GM13976 (cell line): ENCODE measurements around the gene LOXL3.

Experiments used
- DNase-seq: peaks from one replicate; pipeline ENCODE4 v3.0.0; 2012; ENCODE audit warnings: low spot score
- in situ Hi-C: fragments of 300-500 bp; cut with MboI; formaldehyde crosslinking; loops from one replicate; pipeline ENCODE4 v1.12.0; 2022; ENCODE audit warnings: low sequenced_read_pairs, mixed read lengths, inconsistent platforms; ENCODE audit not compliant: unreplicated experiment
- TF ChIP-seq, protein P1 (sequence below): IDR thresholded peaks from 2 replicates; pipeline ENCODE4 v1.5.1; 2012; ENCODE audit warnings: borderline replicate concordance, mild to moderate bottlenecking; ENCODE audit not compliant: insufficient read depth; ENCODE audit errors: extremely low read depth, missing control alignments, control extremely low read depth

The LOXL3 gene

DNA sequence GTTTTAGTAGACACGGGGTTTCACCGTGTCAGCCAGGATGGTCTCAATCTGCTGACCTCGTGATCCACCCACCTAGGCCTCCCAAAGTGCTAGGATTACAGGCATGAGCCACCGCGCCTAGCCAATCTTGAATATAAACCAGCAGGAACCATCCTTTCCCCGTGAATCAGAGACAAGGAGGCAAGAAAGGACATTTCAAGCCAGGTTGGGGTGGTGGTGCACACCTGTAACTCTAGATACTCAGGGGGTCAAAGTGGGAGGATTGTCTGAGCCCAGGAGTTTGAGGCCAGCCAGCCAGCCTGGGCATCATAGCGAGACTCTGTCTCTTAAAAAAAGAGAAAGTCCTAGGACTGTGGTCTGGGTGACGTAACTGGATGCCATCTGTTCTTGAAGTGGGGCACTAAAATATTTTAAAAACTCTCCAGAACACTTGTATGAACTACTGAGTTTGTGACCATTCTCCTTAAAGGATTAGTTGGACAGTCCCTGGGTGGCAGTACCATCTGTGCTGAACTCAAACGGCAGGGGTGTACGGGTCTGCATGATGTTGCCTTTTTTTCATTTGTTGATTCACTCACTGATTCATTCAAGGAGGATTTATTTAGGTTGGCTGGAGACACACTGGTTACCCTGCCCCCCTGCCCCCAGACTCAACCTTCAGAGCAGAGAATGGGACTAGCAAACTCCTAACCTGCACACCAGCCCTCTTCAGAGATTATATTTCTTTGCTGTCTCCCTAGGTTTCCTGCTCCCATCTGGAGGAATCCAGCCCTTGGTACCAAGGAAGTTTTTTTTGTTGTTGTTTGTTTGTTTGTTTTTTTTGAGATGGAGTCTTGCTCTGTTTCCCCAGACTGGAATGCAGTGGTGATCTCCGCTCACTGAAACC is 42.4 kb downstream of the LOXL3 start:
- DNase-seq, result no peak
- TF ChIP-seq, protein P1, sequence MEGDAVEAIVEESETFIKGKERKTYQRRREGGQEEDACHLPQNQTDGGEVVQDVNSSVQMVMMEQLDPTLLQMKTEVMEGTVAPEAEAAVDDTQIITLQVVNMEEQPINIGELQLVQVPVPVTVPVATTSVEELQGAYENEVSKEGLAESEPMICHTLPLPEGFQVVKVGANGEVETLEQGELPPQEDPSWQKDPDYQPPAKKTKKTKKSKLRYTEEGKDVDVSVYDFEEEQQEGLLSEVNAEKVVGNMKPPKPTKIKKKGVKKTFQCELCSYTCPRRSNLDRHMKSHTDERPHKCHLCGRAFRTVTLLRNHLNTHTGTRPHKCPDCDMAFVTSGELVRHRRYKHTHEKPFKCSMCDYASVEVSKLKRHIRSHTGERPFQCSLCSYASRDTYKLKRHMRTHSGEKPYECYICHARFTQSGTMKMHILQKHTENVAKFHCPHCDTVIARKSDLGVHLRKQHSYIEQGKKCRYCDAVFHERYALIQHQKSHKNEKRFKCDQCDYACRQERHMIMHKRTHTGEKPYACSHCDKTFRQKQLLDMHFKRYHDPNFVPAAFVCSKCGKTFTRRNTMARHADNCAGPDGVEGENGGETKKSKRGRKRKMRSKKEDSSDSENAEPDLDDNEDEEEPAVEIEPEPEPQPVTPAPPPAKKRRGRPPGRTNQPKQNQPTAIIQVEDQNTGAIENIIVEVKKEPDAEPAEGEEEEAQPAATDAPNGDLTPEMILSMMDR, result no peak
- in situ Hi-C loops, result no loop called here

DNA sequence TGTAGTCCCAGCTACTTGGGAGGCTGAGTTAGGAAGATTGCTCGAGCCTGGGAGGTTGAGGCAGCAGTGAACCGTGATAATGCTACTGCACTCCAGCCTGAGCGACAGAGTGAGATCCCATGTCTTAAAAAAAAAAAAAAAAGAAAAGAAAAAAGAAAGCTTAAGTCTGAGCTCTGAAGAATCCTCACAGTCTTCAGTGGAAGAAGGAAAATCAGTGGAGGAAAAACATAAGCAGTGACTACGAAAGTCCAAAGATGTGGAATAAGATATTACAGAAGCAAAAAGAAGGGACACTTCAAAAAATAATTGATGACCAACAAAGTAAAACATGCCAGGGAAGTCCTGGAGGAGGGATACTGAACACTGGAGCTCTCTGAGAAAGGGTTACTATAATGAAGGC is 43.5 kb downstream of the LOXL3 start:
- in situ Hi-C loops, result no loop called here
- DNase-seq, result no peak
- TF ChIP-seq, protein P1, result no peak

DNA sequence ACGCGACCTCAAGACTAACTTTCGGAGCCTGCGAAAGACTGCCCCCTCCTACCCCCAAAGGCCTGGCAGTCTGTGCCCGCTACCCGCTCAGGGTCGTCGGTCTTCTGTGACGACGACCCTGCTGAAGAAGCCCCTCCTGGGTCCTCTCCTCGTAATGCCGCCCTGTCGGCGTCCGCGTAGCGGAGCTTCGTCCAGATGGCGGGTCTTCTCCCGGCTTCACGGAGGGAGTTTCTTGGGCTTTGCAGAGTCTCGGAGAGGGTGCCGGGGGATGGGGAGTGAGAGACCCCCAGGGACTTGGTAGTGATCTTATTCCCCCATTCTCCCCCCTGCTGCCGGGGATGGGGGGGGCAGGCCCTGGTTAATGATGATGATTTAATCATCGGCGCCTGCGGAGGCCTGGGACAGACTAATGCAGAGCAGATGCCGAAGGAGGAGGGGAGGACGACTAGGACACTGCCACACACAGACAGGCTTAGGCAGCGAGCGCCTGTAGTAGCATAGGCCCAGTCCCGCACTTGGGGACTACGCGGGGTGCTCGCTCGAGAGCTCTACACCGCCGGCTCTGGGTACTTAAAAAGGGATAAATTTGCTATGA is 45.7 kb downstream of the LOXL3 start:
- TF ChIP-seq, protein P1, result peak; percentile 14
- in situ Hi-C loops, result no loop called here
- peak; percentile 54 for DNase-seq

DNA sequence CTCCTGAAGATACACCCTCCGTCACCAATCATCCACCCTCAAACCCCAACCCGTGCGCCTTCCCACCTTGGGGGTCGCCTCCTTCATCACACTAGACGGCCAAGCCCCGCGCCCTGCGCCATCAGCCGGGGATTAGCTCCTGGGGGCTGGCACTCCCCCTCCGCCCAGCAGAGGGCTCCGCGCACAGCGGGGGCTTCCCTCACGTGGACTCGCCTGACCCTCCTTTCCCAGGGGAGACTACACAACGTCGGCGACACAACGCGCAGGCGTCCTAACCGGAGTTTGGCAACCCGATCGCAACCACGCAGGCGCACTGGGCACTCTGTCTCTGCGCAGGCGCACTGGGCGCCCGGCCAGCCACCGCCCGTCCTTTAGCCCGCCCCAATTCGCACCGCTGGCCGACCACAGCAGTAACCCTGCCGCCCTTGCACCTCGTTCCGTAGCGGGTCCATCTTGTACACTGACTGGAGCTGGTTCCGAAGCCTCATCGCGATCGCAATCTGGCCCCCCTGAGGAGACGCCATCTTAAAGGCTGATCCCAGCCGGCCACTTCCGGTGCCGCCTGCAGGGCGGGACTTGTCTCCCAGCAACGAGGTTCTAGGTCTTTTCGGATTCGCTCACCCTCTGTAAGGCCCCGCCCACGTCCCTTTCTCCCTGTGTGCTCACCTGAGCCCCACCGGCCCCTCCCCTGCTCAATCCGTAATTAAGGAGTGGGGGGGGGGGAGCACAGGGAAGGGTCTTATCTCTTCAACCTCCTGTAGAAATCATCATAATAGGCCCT is 46.4 kb downstream of the LOXL3 start, which contains the start of gene PCGF1:
Gene PCGF1, minus strand, starts transcription at position 551 of the 781 bp plus-strand sequence. Its CDS starts 27 bp downstream, at position 524.
- TF ChIP-seq, protein P1, result peak; percentile 51
- DNase-seq, result peak; percentile 97
- in situ Hi-C loops, result no loop called here

DNA sequence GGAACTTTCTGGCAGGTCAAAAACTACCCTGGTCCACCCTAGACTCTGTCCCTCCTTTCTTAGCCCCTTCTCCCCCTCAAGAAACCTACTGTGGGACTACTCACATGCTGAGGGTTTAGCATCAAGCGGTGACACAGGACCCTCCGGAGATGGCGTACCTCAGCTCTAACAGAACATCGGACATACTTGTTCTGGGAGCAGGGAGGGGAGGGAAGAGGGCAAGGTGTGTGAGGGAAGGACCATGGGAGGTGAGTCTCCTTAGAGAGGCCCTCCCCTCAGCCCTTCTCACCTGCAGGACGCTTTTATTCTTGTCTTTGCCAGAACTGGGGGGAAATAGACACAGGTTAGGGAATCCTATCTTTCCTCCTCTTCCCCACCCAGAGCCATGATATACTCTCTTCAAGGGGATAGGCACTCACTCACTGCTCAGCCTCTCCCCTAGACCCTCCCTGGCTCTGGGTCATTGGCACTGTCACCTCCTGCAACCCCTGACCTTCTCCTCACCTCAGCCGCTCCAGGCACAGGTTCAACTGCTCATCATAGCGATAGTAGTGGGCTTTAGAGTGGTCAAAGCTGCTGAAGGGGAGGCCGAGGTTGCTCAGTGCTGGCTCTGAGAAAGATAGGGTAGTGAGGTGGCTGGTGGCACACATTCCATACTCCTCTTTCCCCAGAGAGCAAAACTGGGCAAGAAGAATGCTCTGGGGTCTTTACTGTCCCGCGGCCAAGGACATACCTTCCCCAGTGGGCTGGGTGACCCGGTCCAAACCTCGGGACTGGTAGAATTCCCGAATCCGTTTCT is 48.1 kb downstream of the LOXL3 start:
- TF ChIP-seq, protein P1, result no peak
- in situ Hi-C loops, result no loop called here
- DNase-seq, result no peak
